HUES6 (cell line): Measurements from ENCODE around the gene CREBBP.

ENCODE experiments used
- H3K27ac ChIP-seq: 2 replicates; pipeline ENCODE4 v1.7.0; 2013; ENCODE audit warnings: low read depth, mild to moderate bottlenecking, low read length, inconsistent platforms
- H3K27me3 ChIP-seq: 2 replicates; pipeline ENCODE4 v1.6.1; 2013; ENCODE audit warnings: low read length; ENCODE audit not compliant: control insufficient read depth, insufficient read depth
- H3K36me3 ChIP-seq: 2 replicates; pipeline ENCODE4 v1.6.1; 2013; ENCODE audit warnings: low read length; ENCODE audit not compliant: control insufficient read depth, insufficient read depth
- H3K4me1 ChIP-seq: 2 replicates; pipeline ENCODE4 v1.6.1; 2013; ENCODE audit warnings: low read length; ENCODE audit not compliant: control insufficient read depth, insufficient read depth
- H3K4me3 ChIP-seq: 2 replicates; pipeline ENCODE4 v1.5.1; 2013; ENCODE audit warnings: low read depth, low read length
- H3K9ac ChIP-seq: one replicate; pipeline ENCODE4 v1.6.1; 2013; ENCODE audit warnings: mild to moderate bottlenecking, low read length
- H3K9me3 ChIP-seq: 2 replicates; pipeline ENCODE4 v1.6.1; 2013; ENCODE audit warnings: low read depth, low read length; ENCODE audit not compliant: control insufficient read depth, insufficient read depth

CREBBP gene

GRCh38 chr16:3837851-3838586 lies 42.5 kb downstream of the CREBBP start:
- no peak overlapping the region for H3K9ac ChIP-seq
- peaks cover 6% of the 10 kb centered on the region; the same call in 1 of the 2 replicates for H3K9me3 ChIP-seq
- no peaks in the 10 kb centered on the region for H3K27me3 ChIP-seq
- peaks cover 9% of the 10 kb centered on the region for H3K36me3 ChIP-seq
- H3K4me3 ChIP-seq, result no peak overlapping the region
- H3K27ac ChIP-seq, result no peak overlapping the region
- H3K4me1 ChIP-seq, result peaks cover 27% of the 10 kb centered on the region

- H3K27ac ChIP-seq, result no peak overlapping the region
- no peaks in the 10 kb centered on the region for H3K27me3 ChIP-seq
- H3K36me3 ChIP-seq, result peaks cover 12% of the 10 kb centered on the region
- no peak overlapping the region for H3K4me3 ChIP-seq
- H3K9me3 ChIP-seq, result peaks cover 14% of the 10 kb centered on the region
- H3K9ac ChIP-seq, result no peak overlapping the region
- H3K4me1 ChIP-seq, result peaks cover 16% of the 10 kb centered on the region; the same call in 1 of the 2 replicates
These were observed 43.9 kb downstream of the CREBBP start for GRCh38 chr16:3836641-3837040.

GRCh38 chr16:3835089-3835602 lies 45.4 kb downstream of the CREBBP start:
- Histone ChIP-seq H3K4me3 (no peak overlapping the region), H3K36me3 (peaks cover 12% of the 10 kb centered on the region), H3K27ac (no peak overlapping the region), H3K27me3 (no peaks in the 10 kb centered on the region), H3K9me3 (peaks cover 14% of the 10 kb centered on the region), H3K4me1 (0 out of 2 replicates have a peak, but pooled peaks cover 11% of the 10 kb centered on the region), H3K9ac (no peak overlapping the region)

GRCh38 chr16:3832668-3833067 lies 47.8 kb downstream of the CREBBP start:
- peaks cover 12% of the 10 kb centered on the region for H3K36me3 ChIP-seq
- H3K27me3 ChIP-seq, result no peaks in the 10 kb centered on the region
- H3K4me1 ChIP-seq, result 0 out of 2 replicates have a peak, but pooled peaks cover 3% of the 10 kb centered on the region
- H3K4me3 ChIP-seq, result no peak overlapping the region
- H3K9ac ChIP-seq, result no peak overlapping the region
- no peak overlapping the region for H3K27ac ChIP-seq
- H3K9me3 ChIP-seq, result peaks cover 14% of the 10 kb centered on the region

GRCh38 chr16:3830625-3831254 lies 49.8 kb downstream of the CREBBP start:
- H3K4me3 ChIP-seq, result no peak overlapping the region
- H3K9ac ChIP-seq, result no peak overlapping the region
- H3K36me3 ChIP-seq, result peaks cover 7% of the 10 kb centered on the region
- no peak overlapping the region for H3K27ac ChIP-seq
- no peaks in the 10 kb centered on the region for H3K27me3 ChIP-seq
- H3K9me3 ChIP-seq, result peaks cover 14% of the 10 kb centered on the region
- H3K4me1 ChIP-seq, result 0 out of 2 replicates have a peak, but pooled peaks cover 3% of the 10 kb centered on the region

- Histone ChIP-seq H3K4me3 (no peak overlapping the region), H3K9me3 (peaks cover 14% of the 10 kb centered on the region), H3K27ac (no peak overlapping the region), H3K4me1 (0 out of 2 replicates have a peak, but pooled peaks cover 3% of the 10 kb centered on the region), H3K36me3 (peaks cover 7% of the 10 kb centered on the region), H3K27me3 (no peaks in the 10 kb centered on the region), H3K9ac (no peak overlapping the region)
These were observed 50.6 kb downstream of the CREBBP start for GRCh38 chr16:3829631-3830536.

GRCh38 chr16:3825940-3826339 lies 54.6 kb downstream of the CREBBP start:
- Histone ChIP-seq H3K9me3 (no peaks in the 10 kb centered on the region), H3K9ac (no peak overlapping the region), H3K27me3 (no peaks in the 10 kb centered on the region), H3K36me3 (no peaks in the 10 kb centered on the region), H3K4me1 (peaks cover 25% of the 10 kb centered on the region), H3K4me3 (no peak overlapping the region), H3K27ac (no peak overlapping the region)

- Histone ChIP-seq H3K27ac (no peak overlapping the region), H3K4me1 (peaks cover 22% of the 10 kb centered on the region), H3K9me3 (no peaks in the 10 kb centered on the region), H3K36me3 (no peaks in the 10 kb centered on the region), H3K9ac (no peak overlapping the region), H3K27me3 (no peaks in the 10 kb centered on the region), H3K4me3 (no peak overlapping the region)
These were observed 55.4 kb downstream of the CREBBP start for GRCh38 chr16:3825103-3825502.

GRCh38 chr16:3824121-3824795 lies 56.3 kb downstream of the CREBBP start:
- H3K9ac ChIP-seq, result no peak overlapping the region
- no peak overlapping the region for H3K27ac ChIP-seq
- no peaks in the 10 kb centered on the region for H3K9me3 ChIP-seq
- peaks cover 23% of the 10 kb centered on the region for H3K4me1 ChIP-seq
- H3K4me3 ChIP-seq, result no peak overlapping the region
- no peaks in the 10 kb centered on the region for H3K36me3 ChIP-seq
- no peaks in the 10 kb centered on the region for H3K27me3 ChIP-seq

- Histone ChIP-seq H3K9me3 (no peaks in the 10 kb centered on the region), H3K27me3 (no peaks in the 10 kb centered on the region), H3K4me3 (no peak overlapping the region), H3K4me1 (peaks cover 25% of the 10 kb centered on the region), H3K27ac (no peak overlapping the region), H3K36me3 (no peaks in the 10 kb centered on the region), H3K9ac (no peak overlapping the region)
These were observed 57.1 kb downstream of the CREBBP start for GRCh38 chr16:3823427-3823826.
